Fibroblast of lung (primary cell): ENCODE results near the gene PAX3. TPM values are rescaled to one million over a fixed set of nuclear protein-coding genes. Genes with fewer than 3 reads are reported as not detected.
A peak's percentile ranks its signal among the peaks of the same experiment; 100 is the strongest.

Source experiments
- DNase-seq, 2 donors: peaks; one replicate each; pipeline versions ENCODE4 v3.0.0 to v3.0.0-alpha.2; 2010; ENCODE audit warnings: low read depth in 2 of 2
- H2AFZ ChIP-seq: 2 replicates; pipeline ENCODE4 v1.5.1; 2012; ENCODE audit warnings: low read length, control low read depth, inconsistent platforms
- H3K27ac ChIP-seq: 2 replicates; pipeline ENCODE4 v1.5.1; 2011; ENCODE audit warnings: low read length, control low read depth; ENCODE audit not compliant: insufficient read depth
- H3K27me3 ChIP-seq: 2 replicates; pipeline ENCODE4 v1.5.1; 2011; ENCODE audit warnings: mild to moderate bottlenecking, low read length; ENCODE audit not compliant: control insufficient read depth, insufficient read depth
- H3K36me3 ChIP-seq: 2 replicates; pipeline ENCODE4 v1.5.1; 2011; ENCODE audit warnings: low read length; ENCODE audit not compliant: control insufficient read depth, insufficient read depth
- H3K4me1 ChIP-seq: 2 replicates; pipeline ENCODE4 v1.5.1; 2011; ENCODE audit warnings: low read length; ENCODE audit not compliant: control insufficient read depth, insufficient read depth; ENCODE audit errors: extremely low read depth
- H3K4me2 ChIP-seq: 2 replicates; pipeline ENCODE4 v1.5.1; 2011; ENCODE audit warnings: low read length, control low read depth; ENCODE audit not compliant: insufficient read depth; ENCODE audit errors: extremely low read depth
- H3K4me3 ChIP-seq, 4 experiments: fragments of 200-600 bp in 1 of 4; sonication (generic) in 1 of 4; replicated peaks in 1 of 4; 2 replicates each; pipeline ENCODE4 v1.5.1; 2011 to 2016; ENCODE audit warnings: low read length in 4 of 4, low read depth in 3 of 4, mild to moderate bottlenecking in 3 of 4, control low read depth in 2 of 4, inconsistent platforms in 1 of 4, mixed read lengths in 1 of 4; ENCODE audit not compliant: insufficient read depth in 1 of 4; ENCODE audit errors: control extremely low read depth in 1 of 4
- H3K79me2 ChIP-seq: 2 replicates; pipeline ENCODE4 v1.5.1; 2012; ENCODE audit warnings: mild to moderate bottlenecking, low read length, inconsistent platforms; ENCODE audit not compliant: control insufficient read depth, insufficient read depth
- H3K9ac ChIP-seq: 2 replicates; pipeline ENCODE4 v1.5.1; 2011; ENCODE audit warnings: mild to moderate bottlenecking, low read length, control low read depth; ENCODE audit not compliant: insufficient read depth
- H3K9me3 ChIP-seq: 2 replicates; pipeline ENCODE4 v1.5.1; 2012; ENCODE audit warnings: low read depth, low read length; ENCODE audit not compliant: control insufficient read depth, insufficient read depth
- H4K20me1 ChIP-seq: 2 replicates; pipeline ENCODE4 v1.5.1; 2011; ENCODE audit warnings: low read length; ENCODE audit not compliant: control insufficient read depth, insufficient read depth; ENCODE audit errors: extremely low read depth
- EZH2 ChIP-seq: IDR thresholded peaks from 2 replicates; pipeline ENCODE4 v1.5.1; 2012; ENCODE audit warnings: low read length, control low read depth, mild to moderate bottlenecking; ENCODE audit errors: missing control alignments
- polyA plus RNA-seq, 2 donors: library from polyadenylated mRNA; depleted of rRNA in 1 of 2; stranded (reverse) in 1 of 2; unstranded in 1 of 2; fragments of >200 nt; gene quantifications; 2 replicates each; pipeline ENCODE4 v1.2.1, GENCODE V29; 2011 to 2012; ENCODE audit warnings: missing spikeins in 1 of 2
- total RNA-seq: library from RNA; depleted of rRNA; stranded (reverse); fragments of >200 nt; gene quantifications from 2 replicates; pipeline ENCODE4 v1.2.1, GENCODE V29; 2014
- TF ChIP-seq, protein P1 (sequence below), 2 donors: IDR thresholded peaks in 1 of 2; conservative IDR thresholded peaks in 1 of 2; 1 replicate in 1 of 2; 2 replicates in 1 of 2; pipeline ENCODE4 v1.5.1; 2011 to 2012; ENCODE audit warnings: low read length in 2 of 2, control low read depth in 1 of 2, inconsistent platforms in 1 of 2, low read depth in 1 of 2, mild to moderate bottlenecking in 1 of 2

PAX3 gene
- total and polyA plus RNA-seq, 2 donors (not counting 1 experiment from before 2014, with no cell fraction given), result not detected

DNA sequence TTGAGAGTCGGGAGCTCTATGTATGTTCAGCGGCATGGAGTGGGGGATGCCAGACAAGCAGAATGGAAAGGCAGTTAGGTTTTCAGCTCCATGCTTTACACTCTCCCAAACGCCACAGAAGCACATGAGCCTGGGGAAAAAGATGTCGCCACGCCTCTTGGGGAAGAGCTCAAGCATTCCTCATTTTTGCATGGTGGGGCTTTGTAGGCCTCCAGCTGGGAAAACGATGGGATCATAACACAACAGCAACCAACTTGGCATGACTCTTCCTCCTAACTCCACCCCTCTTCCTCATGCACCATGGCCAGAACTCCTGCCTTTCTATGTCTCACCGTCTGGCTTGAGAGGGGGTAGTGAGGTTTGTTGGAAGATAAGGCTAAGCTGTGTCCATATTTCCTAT is 102.6 kb downstream of the PAX3 start:
- TF ChIP-seq, protein P1, sequence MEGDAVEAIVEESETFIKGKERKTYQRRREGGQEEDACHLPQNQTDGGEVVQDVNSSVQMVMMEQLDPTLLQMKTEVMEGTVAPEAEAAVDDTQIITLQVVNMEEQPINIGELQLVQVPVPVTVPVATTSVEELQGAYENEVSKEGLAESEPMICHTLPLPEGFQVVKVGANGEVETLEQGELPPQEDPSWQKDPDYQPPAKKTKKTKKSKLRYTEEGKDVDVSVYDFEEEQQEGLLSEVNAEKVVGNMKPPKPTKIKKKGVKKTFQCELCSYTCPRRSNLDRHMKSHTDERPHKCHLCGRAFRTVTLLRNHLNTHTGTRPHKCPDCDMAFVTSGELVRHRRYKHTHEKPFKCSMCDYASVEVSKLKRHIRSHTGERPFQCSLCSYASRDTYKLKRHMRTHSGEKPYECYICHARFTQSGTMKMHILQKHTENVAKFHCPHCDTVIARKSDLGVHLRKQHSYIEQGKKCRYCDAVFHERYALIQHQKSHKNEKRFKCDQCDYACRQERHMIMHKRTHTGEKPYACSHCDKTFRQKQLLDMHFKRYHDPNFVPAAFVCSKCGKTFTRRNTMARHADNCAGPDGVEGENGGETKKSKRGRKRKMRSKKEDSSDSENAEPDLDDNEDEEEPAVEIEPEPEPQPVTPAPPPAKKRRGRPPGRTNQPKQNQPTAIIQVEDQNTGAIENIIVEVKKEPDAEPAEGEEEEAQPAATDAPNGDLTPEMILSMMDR (conservative IDR thresholded peaks at IDR 0.05 in 1 of 2, IDR thresholded peaks at IDR 0.05 in 1 of 2; ENCODE audit: low read depth in 1 of 2, low read length in 2 of 2), result no peak
- TF ChIP-seq EZH2, result no peak
- no peak overlapping the region for H3K9ac ChIP-seq
- no peak overlapping the region for H3K4me2 ChIP-seq
- H4K20me1 ChIP-seq, result no peaks in the 10 kb centered on the region
- H3K36me3 ChIP-seq, result no peaks in the 10 kb centered on the region
- H2AFZ ChIP-seq, result no peak overlapping the region
- H3K79me2 ChIP-seq, result no peaks in the 10 kb centered on the region
- no peaks in the 10 kb centered on the region for H3K27me3 ChIP-seq
- no peak overlapping the region for H3K4me3 ChIP-seq
- H3K4me1 ChIP-seq, result no peaks in the 10 kb centered on the region
- no peaks in the 10 kb centered on the region for H3K9me3 ChIP-seq
- H3K27ac ChIP-seq, result no peak overlapping the region
- peak in 1 of 2 donors; percentile 34 for DNase-seq

DNA sequence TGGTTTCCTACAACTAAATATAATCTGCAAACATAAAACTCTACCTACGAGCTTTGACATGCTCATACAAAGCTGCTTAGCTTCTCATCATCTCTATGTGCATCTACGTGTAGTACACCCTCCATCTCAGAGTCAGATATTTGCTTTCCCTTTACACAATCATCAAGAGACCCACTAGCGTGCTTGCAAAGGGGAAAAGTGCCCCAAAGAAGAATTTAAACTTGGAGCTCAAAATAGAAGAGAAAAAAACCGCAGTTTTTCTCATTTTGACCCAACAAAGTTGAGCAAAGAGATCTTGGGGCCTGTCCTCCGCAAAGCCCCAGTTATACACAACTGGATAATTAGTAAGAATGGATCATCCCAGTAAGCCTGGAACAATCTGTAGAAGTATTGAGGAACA is 104.1 kb downstream of the PAX3 start:
- Histone ChIP-seq H4K20me1 (no peaks in the 10 kb centered on the region), H3K9me3 (no peaks in the 10 kb centered on the region), H3K36me3 (no peaks in the 10 kb centered on the region), H3K4me3 (no peak overlapping the region), H3K9ac (no peak overlapping the region), H3K79me2 (no peaks in the 10 kb centered on the region), H3K27me3 (no peaks in the 10 kb centered on the region), H3K4me2 (no peak overlapping the region), H3K4me1 (no peaks in the 10 kb centered on the region), H3K27ac (no peak overlapping the region), H2AFZ (no peak overlapping the region)
- no peak for TF ChIP-seq EZH2
- TF ChIP-seq, protein P1 (conservative IDR thresholded peaks at IDR 0.05 in 1 of 2, IDR thresholded peaks at IDR 0.05 in 1 of 2; ENCODE audit: low read depth in 1 of 2, low read length in 2 of 2), result no peak
- no peak for DNase-seq

DNA sequence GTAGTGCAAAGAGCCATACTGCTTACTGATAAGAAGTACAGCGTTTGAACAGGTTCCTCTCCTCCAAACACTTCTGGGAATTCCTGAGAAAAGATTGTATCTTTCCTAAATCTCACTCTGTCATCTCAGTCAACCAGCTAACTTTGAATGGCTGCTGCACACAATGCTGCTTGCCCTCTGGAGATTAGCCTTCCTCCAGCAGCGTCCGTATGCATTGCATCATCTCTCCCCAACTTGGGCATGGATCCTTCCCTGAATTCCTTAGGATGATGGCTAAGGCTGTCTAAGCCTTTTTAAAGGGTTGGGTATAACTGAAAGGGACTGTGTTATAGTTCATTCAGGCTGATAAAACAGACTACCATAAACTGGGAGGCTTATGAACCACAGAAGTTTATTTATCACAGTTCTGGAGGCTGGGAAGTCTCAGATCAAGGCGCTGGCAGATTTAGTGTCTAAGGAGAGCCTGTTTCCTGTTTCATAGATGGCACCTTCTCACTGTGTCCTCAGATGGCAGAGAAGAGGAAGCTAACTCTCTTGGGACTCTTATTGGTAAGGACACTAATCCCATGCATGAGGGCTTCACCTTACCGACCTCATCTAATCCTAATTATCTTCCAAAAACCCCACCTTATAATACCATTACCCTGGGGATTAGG is 105.3 kb downstream of the PAX3 start:
- no peak overlapping the region for H2AFZ ChIP-seq
- DNase-seq, result no peak
- H3K4me1 ChIP-seq, result no peaks in the 10 kb centered on the region

More for the DNA sequence above, 105.3 kb downstream of the PAX3 start:
- TF ChIP-seq, protein P1 (conservative IDR thresholded peaks at IDR 0.05 in 1 of 2, IDR thresholded peaks at IDR 0.05 in 1 of 2; ENCODE audit: low read depth in 1 of 2, low read length in 2 of 2), result no peak
- no peak for TF ChIP-seq EZH2
- H3K9me3 ChIP-seq, result no peaks in the 10 kb centered on the region
- H3K27me3 ChIP-seq, result no peaks in the 10 kb centered on the region
- no peaks in the 10 kb centered on the region for H3K79me2 ChIP-seq
- no peak overlapping the region for H3K4me3 ChIP-seq
- no peak overlapping the region for H3K9ac ChIP-seq
- H3K4me2 ChIP-seq, result no peak overlapping the region
- no peaks in the 10 kb centered on the region for H3K36me3 ChIP-seq
- no peaks in the 10 kb centered on the region for H4K20me1 ChIP-seq
- no peak overlapping the region for H3K27ac ChIP-seq
